Astrocyte of the hippocampus (primary cell): ENCODE results near the gene MAN1A2.

Experiments
- DNase-seq: peaks from one replicate; pipeline ENCODE4 v3.0.0; 2011; ENCODE audit warnings: low read depth, low spot score

Gene MAN1A2

DNA sequence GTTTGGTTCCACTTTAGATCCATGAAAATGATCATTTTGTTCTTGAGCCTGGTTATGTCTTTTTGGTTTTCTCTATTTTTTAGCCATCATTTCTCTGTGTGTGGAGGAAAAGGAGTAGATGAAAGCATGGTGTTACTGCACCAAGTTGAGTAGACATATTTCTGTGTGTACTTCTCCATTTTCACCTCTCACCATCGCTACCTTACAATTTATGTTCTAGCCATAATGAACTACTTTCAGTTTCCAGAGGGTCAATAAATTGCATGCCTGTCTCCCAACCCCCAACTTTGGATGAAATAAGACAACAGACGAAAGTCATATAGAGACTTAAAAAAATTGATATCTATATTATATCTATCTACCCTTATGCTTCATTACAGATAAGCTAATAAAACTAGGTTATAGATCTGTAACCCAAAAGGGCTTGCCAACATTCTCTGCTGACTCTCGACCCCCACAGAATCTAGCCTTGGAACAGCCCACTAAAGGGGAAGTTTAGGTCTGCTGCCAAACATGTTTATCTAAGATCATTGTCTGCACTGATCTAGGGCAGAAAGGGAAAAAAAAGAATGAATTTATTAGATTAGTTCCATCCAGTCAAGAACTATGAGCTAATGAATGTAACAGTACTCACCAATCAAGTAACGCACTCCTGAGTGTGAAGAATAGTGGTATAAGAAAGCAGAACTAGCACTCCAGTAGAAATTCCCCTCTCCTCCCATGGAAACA is 7.5 kb upstream of the MAN1A2 start:
- DNase-seq, result no peak

DNA sequence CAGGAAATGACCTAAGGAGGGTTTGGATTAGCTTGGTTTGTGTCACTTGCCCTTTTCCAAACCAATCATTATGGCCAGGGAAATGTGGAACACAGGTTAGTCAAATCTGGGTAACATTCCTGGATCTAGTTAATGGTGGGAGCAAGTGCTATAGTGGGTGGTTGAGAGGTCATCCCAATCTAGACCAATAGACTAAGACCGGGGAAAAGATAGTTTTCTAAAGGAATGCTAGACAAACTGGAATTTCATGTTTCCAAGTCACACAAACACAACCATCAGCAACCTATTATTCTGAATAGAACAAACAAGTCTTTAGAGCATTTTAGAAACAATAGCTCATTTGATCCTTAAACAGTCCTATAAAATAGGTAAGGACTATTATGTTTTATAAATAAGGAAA is 4.3 kb upstream of the MAN1A2 start:
- no peak for DNase-seq

DNA sequence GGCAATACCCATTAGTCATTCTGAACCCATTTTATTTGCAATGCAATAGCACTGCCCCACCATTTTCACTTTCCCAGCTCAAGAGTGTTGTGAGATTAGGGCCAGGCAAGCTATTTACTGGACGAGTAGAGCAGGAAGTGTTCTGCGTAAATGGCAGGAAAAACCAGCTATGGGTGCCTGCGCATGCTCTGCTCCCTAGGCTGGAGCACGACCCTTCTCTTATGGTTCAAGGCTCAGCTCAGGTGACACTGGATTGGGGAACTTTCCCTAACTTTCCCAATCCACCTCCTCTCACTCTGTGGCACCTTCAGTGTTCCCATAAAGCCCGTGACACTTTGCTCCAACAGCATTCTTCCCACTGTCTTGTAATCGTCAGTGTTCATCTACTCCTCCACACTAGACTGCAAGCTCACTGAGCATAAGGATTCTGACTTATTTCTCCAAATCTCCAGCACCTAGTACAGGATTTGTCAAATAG is 3.6 kb upstream of the MAN1A2 start:
- no peak for DNase-seq

DNA sequence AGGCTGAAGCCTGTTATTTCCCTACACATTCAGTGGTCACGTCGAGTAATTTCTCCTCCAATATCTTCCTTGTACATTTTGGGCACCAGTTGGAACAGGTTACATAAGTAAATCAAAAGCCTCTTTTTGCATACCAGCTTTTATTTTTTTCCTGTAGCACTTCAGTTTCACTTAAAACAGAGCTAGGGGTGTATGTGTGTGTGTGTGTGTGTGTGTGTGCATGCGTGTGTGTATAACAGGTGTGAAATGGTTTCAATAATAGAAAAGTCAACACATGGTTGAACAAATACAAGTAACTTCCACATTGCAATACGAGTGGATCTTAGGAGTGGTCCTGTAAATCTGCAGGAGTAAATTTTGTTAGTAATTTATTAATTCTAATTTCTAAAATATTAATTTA is 3.0 kb upstream of the MAN1A2 start:
- DNase-seq, result no peak

DNA sequence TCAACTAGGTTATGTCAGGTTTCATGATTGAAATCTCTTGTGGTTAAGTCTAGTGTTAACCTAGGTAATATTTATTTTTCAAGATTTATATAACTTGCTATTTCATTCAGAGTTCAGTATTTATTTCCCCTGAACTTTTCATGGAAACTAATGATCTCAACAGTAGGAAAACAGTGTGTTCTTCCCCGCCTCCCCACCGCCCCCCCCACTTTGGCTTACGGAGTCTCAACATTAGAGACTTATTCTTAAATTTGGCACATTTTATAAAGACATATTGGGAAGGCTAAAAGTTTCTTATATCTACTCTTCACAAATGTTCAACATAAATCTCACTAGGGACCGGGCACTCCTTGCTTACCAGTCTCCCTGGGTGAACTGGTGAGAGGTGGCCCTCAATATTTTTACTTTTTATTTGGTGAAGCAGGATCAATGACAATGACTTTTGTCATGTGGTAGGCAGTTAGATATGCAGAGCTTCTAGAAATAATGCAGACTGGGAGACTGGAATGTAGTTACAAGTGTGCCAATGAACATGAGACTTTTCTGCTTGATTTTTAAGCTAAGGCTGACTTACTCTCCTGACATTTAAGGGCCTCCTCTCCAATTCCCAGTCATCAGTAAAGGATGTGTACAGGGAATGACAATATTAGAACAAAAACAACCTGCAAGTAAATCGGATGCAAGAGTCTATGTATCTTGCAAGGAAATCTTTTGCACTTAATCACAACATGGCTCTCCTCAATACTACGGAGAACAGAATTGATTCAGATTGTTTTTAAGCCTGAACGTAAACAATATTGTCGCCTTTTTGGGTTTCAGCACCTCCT is 1.7 kb upstream of the MAN1A2 start:
- peak; percentile 36 for DNase-seq

DNA sequence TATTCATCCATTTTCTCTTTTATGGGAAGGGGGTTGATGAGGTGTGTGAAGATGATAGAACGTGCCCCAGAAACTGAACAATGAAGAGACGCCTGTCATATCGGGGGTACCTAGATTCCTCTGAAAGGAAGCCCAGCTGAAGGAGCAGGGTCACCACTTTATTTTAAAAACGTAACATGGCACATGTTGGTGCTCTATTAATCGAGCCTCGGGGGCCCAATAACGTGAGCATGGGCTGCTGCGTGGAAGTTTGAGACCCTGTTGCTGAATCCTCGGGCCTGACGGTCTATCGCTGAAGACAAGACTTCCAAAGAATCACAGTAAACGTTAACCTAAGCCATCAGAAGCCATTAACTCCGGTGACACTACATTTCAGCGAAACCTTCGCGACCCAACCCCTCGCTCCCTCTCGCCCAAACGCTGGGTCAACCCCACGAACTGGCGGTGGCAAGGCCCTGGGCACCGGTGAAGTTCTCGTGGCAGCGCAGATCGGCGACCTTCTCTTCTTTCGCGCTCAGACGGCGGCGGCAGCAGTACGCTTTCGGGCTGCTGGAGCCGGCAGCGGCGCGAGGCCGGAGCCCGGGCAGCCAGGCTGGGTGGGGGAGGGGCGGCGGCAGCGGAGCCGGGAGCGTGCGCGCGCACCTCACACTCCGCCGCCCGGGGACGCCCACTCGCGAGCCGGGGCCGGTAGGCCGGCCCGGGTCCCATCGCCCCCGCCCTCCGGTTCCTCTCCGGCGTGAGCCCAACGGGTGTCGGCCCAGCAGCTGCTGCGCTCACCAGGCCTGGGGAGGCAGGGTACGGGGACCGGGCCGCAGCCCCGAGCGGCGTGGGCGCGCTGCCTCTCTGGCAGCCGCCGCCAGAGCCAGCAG is 838 bp upstream of the MAN1A2 start:
- peak; percentile 94 for DNase-seq

DNA sequence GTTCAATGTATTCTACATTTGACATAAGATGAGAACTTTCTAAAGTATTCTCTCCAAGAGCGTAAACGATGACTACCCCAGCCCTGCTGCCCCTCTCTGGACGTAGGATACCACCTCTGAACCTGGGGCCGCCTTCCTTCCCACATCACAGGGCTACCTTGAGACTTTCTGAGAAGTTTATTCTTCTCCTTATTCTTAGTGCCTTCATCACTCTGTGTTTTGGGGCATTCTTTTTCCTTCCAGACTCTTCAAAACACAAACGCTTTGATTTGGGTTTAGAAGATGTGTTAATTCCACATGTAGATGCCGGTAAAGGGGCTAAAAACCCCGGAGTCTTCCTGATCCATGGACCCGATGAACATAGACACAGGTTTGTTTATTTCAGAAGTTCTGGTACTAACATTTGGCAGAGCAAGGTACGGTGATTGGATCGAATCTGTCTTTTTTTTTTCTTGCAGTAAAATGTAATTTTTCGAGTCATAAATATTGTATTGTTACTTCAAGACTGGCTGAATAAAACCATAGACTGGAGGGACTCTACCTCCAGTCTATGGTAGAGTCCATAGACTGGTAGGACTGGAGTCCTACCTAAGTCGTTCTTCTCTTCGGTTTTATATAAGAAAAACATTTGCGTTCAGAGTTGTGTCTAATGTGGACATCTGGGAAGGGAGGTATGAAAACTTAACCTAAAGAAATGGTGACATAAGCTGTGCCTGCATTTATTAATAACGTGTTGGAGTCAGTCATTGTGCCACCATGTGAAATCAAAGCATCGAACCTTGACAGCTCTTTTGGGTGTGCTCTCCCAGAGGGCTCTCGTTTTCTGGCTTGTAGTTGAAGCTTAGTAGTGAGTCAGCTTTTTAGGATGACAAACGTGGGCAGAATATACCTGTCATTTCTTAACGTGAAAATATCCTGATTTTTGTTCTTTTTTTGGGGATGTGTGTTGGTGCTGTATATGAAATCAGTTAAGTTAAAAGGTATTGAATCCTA is 1.2 kb downstream of the MAN1A2 start:
- peak; percentile 28 for DNase-seq

DNA sequence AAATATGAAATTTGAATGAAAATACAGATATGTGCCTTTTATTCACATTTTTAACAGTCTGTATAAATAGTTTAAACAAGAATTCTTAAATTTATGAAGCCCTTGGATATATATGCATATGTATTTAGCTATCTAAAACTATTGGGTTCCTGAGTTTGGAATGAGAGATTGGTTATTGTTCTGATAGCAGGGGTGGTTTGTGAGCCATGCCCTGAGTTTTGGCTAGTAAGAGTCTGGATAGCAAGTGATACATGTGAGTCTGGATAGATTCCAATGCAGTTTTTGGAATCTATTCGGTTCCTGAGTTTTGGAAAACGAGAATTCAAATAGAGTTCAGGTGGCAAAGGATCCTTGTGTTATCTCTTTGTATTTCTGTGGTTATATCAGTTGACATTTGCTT is 2.8 kb downstream of the MAN1A2 start:
- DNase-seq, result no peak

DNA sequence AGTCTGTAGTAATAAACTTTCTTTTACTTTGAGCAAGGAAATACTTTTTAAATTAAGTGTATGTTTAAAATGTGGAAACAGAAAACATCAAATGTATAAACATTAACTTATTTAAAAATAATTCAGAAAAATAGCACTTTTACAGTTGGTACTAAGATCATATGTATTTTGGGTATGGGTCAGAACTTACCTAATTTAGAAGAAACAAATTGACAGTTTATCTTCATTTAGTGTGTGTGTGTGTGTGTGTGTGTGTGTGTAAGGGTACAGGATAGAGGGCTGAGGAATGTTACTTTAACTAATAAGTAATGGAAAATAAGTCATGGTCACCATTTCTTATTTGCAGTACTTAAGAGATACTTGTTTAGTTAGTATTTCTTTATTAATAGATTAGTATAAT is 3.3 kb downstream of the MAN1A2 start:
- no peak for DNase-seq

DNA sequence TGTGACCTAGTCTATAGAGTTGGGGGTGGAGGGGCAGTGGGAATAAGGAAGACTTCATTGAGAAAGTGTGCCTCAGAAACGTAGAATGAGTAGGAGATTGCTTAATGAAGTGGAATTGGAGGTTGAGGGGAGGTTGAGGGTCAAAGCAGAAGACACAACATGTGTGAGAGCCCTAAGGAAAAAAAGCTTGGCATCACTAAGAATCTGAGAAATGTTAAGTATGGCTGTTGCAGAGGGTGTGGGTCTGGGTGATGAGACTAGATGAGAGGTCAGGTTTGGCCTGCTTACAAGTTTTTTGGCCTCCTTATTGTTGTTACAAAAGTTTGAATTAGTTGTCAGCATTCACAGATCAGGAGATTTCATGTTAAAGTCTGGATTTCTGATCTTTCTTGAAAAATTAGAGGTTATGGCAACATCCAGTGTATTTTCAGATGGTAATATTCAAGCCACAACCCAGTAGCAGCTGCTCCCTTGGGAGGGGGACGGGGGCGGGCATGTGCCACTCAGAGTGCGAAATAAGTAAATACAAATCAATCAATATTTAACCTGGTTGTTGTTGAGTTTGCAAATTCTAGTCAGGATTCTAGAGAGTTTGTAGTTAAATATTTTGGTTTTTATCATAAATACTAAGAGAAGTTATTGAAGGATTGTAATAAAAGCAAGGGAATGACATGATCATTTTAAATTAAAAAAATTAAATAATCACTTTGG is 4.3 kb downstream of the MAN1A2 start:
- peak; percentile 52 for DNase-seq

DNA sequence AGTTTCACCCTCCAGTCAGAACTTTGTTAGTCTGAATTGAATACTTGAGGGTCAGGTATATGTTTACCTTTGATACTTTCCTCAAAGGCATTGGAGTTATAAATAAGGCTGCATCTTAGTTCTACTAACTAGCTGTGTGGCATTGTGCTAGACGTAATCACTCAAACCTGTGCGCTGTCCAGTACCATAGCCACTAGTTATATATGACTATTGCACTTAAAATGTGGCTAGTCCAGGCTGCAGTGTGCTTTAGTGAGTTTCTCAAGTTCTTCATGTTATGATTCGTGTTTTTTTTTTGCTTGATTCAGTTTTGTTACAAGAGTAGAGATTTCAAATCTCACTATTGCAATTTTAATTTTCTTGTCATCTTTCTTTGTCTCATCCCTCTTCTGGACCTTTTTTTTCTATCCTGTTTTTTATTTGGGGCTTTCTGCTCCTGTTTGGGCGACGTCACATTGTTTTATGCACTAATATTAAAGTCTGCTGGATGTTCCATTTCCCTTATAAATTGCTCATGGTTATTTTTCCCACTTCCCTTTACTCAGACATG is 5.7 kb downstream of the MAN1A2 start:
- no peak for DNase-seq

DNA sequence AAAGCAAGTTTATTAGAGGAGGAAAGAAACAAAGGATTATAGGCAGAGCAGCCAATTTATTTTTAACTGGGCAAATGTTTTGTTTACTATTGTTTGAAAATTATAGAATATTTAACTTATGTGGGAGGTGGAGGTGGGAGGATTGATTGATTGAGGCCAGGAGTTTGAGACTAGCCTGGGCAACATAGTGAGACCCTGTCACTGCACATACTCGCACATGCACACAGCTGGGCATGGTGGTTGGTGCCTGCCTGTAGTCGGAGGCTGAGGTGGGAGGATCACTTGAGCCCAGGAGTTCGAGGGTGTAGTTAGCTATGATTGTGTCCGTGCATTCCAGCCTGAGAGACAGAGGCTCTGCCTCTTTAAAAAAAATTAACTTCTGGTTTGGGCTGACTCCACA is 6.7 kb downstream of the MAN1A2 start:
- no peak for DNase-seq

DNA sequence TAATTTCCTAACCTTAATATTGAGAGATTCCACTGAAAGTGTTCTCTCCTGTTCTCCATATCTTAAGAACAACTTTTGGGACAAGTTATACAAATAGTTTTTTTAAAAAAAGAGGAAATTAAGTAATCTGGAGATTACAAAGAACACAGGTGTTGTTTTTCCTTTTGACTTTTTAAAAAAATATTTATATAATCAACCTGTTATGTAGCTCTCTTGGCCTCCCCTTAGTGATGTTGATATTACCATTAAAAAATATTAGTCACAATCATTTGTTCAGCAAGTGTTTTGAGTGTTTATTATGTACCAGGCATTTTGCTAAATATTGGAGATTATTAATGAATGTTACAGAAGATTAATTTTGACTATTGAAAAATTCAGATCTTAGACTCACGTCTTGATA is 8.1 kb downstream of the MAN1A2 start:
- no peak for DNase-seq

DNA sequence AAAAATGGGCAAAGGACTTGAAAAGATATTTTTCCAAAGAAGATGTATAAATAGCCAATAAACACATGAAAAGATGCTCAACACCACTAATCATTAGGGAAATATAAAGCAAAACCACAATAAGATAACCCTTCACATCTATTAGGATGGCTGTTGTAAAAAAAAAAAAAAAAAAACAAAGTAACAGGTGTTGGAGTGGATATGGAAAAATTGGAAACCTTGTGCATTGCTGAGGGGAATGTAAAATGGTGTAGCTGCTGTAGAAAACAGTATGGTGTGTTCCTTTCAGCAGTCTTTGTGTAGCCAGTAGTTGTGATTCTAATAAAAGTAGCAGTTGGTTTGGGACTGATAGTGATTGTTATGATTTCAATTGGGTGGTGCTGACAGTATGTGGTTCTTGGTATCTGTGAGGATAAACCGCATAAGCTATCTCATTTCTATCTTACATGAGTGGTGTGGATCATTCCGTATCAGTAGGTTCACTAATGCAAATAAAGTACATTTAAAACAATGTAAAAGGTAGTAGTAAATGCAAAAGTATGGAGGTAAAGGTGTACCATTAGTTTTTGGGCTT is 19.9 kb downstream of the MAN1A2 start:
- DNase-seq, result no peak

DNA sequence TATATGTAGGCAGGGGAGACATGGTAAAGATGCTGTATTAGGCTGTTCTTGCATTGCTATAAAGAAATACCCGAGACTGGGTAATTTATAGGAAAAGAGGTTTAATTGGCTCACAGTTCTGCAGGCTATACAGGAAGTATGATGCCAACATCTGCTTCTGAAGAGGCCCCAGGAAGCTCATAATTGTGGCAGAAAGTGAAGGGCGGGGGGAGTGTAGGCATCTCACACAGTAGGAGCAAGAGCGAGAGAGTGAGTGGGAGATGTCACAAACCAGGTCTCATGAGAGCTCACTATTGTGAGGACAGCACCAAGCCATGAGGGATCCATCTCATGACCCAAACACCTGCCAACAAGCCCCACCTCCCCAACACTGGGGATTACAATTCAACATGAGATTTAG is 21.1 kb downstream of the MAN1A2 start:
- no peak for DNase-seq

DNA sequence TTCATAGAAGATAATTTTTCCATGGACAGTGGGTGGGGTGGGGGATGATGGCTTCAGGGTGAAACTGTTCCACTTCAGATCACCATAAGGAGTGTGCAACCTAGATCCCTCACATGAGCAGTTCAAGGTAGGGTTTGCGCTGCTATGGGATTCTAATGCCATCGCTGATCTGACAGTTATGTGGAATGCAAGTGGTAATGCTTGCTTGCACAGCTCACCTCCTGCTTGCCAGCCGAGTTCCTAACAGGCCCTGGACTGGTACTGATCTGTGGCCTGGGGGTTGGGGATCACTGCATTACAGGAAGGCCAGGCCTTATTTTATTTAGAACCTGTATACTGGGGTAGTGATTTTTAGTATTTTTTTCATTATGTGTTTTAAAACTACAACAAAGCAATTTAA is 22.0 kb downstream of the MAN1A2 start:
- no peak for DNase-seq

DNA sequence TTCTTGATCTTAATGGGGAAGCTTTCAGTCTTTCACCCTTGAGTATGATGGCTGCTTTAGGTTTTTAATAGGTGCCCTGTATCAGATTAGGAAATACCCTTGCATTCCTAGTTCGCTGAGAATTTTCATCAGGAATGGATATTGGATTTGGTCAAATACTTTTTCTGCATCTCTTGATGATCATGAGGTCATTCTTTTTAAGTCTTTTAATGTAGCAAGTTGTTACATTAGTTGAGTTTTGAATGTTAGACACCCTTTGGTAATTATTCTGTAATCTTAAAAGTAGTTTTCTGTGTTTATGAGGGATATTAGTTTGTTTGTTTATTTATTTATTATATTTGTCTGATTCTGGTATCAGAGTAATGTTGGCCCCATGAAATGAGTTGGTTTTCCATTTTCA is 22.5 kb downstream of the MAN1A2 start:
- no peak for DNase-seq

DNA sequence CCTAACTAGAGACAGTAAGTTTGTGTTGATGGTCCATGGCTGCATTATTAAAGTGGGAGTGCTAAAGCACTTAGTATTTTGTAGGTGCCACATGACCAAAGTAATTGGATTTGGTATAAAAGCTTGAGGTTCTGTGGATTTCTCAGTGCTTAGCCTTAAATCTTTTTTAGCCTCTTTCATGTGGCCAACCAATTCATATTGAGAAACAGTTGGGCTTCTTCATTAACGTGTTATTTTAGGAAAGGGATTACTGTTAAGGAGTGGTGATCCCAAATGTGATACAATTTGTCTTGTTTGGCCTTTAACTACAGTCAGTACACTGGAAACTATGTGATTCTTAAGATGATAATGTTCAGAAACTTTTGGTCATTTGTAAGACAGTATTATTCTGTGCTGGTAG is 25.5 kb downstream of the MAN1A2 start:
- DNase-seq, result peak; percentile 10

DNA sequence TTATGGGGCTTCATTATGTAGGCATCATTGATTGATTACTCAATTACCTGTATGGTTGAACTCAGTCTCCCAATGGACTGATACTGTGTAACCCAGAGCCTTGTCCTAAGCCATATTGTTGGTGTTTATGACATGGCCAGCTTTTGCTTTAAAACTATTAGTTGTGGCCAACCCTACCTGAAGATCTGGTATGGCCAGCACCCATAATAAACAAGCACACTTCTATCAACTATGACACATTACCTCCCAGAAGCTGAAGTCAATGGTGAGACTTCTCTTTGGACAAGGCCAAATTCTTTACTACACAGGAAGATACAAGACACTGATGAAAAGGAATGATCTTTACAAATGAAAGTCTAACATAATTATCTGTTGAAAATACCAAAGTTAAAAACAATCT is 28.8 kb downstream of the MAN1A2 start:
- no peak for DNase-seq

DNA sequence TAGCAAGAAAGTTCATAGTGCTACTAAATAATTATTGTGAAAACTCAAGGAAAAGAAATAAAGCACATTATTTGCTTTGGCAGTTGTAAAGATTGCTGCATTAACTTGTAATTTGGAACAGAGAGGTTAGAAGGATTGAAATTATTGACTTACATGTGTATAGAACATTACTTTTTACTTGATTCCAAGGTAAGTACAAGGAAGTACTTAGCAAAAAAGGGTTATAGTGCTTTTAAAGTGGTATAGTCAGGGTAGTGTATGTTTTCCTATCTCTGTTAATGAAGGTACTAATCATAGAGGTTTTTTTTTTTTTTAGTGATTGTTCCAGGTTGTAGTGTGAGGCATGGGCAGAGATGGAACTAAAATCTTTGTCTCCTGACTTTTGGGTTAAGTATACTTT is 29.4 kb downstream of the MAN1A2 start:
- DNase-seq, result no peak
